SK-N-MC (cell line): Measurements from ENCODE around the gene NFXL1.

Experiments
- DNase-seq: peaks from one replicate; pipeline ENCODE4 v3.0.0-alpha.2; 2011; ENCODE audit warnings: low read depth, low spot score
- H3K27ac ChIP-seq: fragments of 200-600 bp; sonication (generic); 2 replicates; pipeline ENCODE4 v1.5.1; 2016; ENCODE audit warnings: mixed run types
- H3K36me3 ChIP-seq: fragments of 200-600 bp; sonication (generic); 2 replicates; pipeline ENCODE4 v1.6.1; 2017; ENCODE audit warnings: antibody characterized with exemption, low read length, mixed read lengths; ENCODE audit not compliant: insufficient read depth
- H3K4me3 ChIP-seq: fragments of 200-600 bp; sonication (generic); 2 replicates; pipeline ENCODE4 v1.5.1; 2016
- H3K9ac ChIP-seq: fragments of 200-600 bp; sonication (generic); 2 replicates; pipeline ENCODE4 v1.8.0; 2017; ENCODE audit warnings: mixed run types, mixed read lengths; ENCODE audit not compliant: insufficient read length
- H3K9me3 ChIP-seq: fragments of 200-600 bp; sonication (generic); 2 replicates; pipeline ENCODE4 v1.6.1; 2017; ENCODE audit warnings: low read depth, mild to moderate bottlenecking, antibody characterized with exemption, low read length, moderate library complexity, mixed read lengths
- EZH2 ChIP-seq: fragments of 200-600 bp; sonication (generic); IDR thresholded peaks from one replicate; pipeline ENCODE4 v1.6.1; 2017; ENCODE audit warnings: antibody characterized with exemption
- FOXP2 ChIP-seq: optimal IDR thresholded peaks from 2 replicates; pipeline ENCODE3; 2011; ENCODE audit warnings: mild to moderate bottlenecking, moderate library complexity; ENCODE audit not compliant: insufficient read depth; ENCODE audit errors: extremely low read length, control extremely low read depth
- POLR2AphosphoS5 ChIP-seq: IDR thresholded peaks from 2 replicates; pipeline ENCODE4 v1.6.1; 2012; ENCODE audit warnings: mild to moderate bottlenecking, low read depth, low read length, borderline replicate concordance

NFXL1 gene

DNA sequence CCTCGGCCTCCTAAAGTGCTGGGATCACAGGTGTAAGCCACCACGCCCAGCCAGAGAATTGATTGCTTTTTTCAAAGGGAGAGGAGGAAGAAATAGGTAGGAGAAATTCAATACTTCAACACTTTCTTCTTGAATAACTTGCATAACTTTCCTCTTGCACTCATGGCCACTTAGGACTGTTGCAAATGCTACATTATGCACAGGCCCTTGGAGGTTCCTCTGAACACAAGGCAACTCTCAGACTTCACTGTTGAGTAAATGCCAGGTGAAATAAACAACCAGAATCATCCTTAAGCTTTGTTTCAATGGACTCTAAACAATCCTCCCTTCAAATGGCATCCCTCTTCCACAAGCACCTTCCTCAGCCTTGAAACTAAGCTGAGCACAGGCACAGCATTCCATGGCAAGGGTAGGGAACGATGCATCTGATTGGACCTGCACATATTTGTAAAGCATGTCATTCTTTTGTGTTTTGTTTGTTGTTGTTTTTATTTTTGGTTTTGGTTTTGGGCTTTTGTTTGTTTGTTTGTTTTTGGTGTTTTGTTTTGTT lies 104.7 kb downstream of the NFXL1 start:
- H3K36me3 ChIP-seq = no peaks in the 10 kb centered on the region
- no peak overlapping the region for H3K27ac ChIP-seq
- H3K9me3 ChIP-seq = no peaks in the 10 kb centered on the region
- no peak for DNase-seq
- no peak overlapping the region for H3K4me3 ChIP-seq
- H3K9ac ChIP-seq = no peak overlapping the region
- TF ChIP-seq FOXP2 = no peak
- no peak for TF ChIP-seq POLR2AphosphoS5
- no peak for TF ChIP-seq EZH2

DNA sequence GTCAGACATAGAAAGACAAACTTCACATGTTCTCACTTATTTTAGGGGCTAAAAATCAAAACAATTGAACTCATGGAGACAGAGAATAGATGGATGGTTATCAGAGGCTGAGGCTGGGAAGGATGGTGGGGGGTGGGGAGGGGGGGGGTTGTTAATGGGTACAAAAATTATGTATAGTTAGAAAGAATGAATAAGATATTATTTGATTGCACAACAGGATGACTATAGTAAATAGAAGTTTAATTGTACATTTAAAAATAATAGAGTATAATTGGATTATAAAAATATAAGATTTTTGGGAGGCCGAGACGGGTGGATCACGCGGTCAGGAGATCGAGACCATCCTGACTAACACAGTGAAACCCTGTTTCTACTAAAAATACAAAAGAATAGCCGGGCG lies 109.8 kb downstream of the NFXL1 start:
- H3K36me3 ChIP-seq = no peaks in the 10 kb centered on the region
- TF ChIP-seq EZH2 (no peak), POLR2AphosphoS5 (no peak), FOXP2 (no peak)
- no peak overlapping the region for H3K9ac ChIP-seq
- H3K4me3 ChIP-seq = no peak overlapping the region
- H3K9me3 ChIP-seq = no peaks in the 10 kb centered on the region
- DNase-seq = no peak
- H3K27ac ChIP-seq = no peak overlapping the region

DNA sequence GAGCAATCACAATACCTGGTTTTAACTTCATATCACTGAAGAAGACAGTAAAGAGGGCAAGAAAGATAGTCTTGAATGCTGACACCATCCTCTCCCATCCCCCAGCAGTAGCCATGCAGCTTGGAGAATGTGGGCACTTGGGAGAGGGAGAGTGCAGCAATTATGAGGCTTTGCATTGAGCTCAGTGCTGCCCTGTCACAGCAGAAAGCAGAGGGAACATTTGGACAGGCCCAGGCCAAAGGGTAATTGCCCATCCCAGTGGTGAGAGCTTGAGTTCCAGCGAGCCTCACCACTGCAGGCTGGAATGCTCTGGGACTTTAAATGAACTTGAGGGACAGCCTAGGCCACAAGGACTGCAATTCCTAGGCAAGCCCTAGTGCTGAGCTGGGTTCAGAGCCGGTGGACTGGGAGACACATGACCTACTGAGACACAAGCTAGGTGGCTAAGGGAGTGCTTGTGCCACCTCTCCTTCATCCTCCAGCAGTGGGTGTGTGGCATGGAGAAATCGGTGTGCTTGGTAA lies 112.8 kb downstream of the NFXL1 start:
- Histone ChIP-seq H3K9ac (no peak overlapping the region), H3K9me3 (no peaks in the 10 kb centered on the region), H3K36me3 (no peaks in the 10 kb centered on the region), H3K27ac (no peak overlapping the region), H3K4me3 (no peak overlapping the region)
- no peak for DNase-seq
- no peak for TF ChIP-seq FOXP2
- no peak for TF ChIP-seq EZH2
- TF ChIP-seq POLR2AphosphoS5 = no peak

DNA sequence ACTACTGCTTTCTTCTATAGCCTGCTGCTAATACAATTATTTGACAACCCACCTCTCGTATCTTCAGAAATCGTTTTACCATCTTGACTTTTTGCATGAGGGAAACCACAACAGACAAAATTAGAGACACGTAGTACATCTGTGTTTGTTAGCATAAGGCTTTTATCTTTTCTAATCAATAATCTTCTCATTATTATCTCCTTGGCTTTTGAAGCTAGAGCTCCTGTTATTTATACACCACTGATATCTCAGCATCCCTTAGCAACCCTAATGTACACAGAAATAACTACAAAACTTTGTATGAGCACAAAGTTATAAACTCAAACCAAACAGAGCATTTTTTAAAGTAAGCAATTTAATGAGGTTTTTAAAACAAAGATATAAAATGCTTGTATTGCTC lies 116.2 kb downstream of the NFXL1 start:
- no peak overlapping the region for H3K4me3 ChIP-seq
- H3K36me3 ChIP-seq = no peaks in the 10 kb centered on the region
- TF ChIP-seq POLR2AphosphoS5 = no peak
- TF ChIP-seq FOXP2 = no peak
- TF ChIP-seq EZH2 = no peak
- no peak overlapping the region for H3K27ac ChIP-seq
- no peak overlapping the region for H3K9ac ChIP-seq
- no peaks in the 10 kb centered on the region for H3K9me3 ChIP-seq
- no peak for DNase-seq
